ENCODE measurements around the gene RGS9.
"Not testable (repeated sequence)": the region's sequence is repeated elsewhere in the genome, so short reads cannot be mapped to it uniquely, and the experiment has no call there.

The RGS9 gene

DNA sequence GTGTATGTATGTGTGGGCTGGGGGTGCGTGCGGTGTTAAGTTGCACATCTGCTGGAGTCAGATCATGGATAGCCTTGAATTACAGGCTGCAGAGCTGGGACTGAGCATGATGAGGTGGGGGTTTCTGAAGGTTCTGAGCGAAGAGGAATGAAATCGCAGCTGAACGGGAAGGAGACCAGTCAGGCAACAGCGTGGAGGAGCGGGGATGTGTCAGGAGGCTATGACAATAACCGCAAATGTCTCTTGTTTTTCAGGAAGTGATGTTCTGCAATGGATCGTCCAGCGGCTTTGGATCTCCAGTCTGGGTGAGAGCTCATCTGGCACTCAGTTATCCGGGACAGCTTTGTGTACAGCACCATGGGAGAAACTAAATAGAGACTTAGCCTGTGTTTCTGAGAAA, 20.9 kb downstream of the RGS9 start:
- no peak for DNase-seq

- no peak for DNase-seq
Measured at GRCh38 chr17:65158622-65159021, 21.5 kb downstream of the RGS9 start.

GRCh38 chr17:65160516-65160915, 23.3 kb downstream of the RGS9 start:
- DNase-seq, result no peak

DNA sequence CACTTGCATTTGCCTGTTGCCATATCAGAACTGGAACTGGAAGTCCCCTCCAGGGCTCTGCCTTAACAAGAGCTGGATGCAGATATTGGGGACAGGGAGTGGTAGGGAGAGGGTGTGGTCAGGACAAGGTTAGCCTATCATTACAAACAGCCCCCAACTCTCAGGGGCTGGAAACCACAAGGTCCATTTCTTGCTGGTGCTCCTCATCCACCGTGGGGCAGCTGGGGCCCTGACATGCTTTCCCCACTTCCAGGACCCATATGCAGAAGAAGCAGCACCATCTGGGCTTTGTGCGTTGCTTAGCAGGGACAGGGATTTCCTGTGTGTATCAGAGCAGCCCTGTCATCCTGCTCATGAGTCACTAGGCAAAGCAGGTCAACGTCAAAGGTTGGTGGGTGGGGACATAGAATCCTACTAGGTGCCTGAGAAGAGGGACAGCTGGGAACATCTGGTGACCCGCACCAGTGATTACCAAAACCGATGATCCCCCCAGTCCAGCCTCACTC, 26.9 kb downstream of the RGS9 start:
- DNase-seq, result peak; percentile 42

DNA sequence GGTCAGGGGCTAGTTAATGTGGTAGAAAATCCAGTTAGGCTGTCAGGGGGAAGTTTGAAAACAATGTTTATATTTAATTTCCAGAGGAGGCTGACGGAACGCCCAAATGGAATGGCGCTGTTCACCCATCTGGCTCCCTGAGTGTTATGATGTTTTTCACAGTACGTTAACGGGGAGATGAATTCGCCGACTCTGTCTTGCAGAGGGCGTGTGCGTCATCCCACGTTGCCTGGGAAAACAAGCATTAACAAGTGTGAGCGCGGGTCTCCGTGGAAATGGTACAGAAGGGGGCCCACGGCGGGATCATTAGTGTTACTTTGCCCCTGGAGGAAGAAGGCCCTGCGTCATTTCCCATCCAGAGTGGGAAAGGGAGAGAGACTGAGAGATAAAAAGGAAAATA, 29.6 kb downstream of the RGS9 start:
- no peak for DNase-seq

GRCh38 chr17:65167566-65167965, 30.4 kb downstream of the RGS9 start:
- DNase-seq, result no peak

- DNase-seq, result no peak
Measured at GRCh38 chr17:65169691-65170090, 32.5 kb downstream of the RGS9 start.

GRCh38 chr17:65170839-65171238, 33.7 kb downstream of the RGS9 start:
- DNase-seq, result no peak

DNA sequence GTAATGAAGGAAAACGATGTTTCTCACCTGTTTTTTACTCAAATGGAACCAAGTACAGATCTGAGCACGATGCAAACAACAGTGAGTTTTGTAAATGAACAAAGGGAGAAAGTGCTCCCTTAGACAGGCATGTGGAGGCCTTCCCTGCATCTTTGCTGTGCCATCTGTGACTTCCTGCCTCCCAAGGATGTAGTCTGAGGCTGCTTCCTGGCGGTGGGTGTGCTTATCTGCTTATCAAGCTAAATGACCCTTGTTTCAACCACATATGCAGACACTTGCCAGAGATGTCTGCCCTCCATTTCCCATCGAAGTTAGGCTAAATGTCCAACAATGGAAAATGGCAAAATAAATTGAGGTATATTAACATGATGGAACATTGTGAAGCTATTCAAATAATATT, 34.6 kb downstream of the RGS9 start:
- DNase-seq, result no peak

DNA sequence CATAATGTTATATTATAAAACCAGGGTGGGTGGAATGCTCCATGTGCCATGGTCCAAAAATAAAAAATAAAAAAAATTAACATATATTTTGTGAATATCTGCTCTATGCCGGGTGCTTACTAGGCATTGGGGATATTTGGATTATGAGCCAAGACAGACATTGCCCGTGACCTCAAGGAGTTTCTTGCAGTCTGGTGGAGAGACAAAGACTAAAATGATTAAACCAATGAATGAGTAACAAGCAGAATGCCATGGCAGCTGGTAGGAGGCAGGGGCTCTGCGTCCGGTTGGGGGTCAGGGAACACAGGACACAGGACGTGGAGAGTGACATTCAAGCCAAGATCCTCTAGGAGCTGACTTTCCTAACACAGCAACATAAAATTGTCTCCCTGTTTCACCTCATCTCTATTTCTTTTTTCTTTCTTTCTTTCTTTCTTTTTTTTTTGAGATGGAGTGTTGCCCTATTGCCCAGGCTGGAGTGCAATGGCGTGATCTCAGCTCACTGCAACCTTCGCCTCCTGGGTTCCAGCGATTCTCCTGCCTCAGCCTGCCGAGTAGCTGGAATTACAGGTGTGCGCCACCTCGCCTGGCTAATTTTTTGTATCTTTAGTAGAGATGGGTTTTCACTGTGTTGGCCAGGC, 35.4 kb downstream of the RGS9 start:
- no peak for DNase-seq

DNA sequence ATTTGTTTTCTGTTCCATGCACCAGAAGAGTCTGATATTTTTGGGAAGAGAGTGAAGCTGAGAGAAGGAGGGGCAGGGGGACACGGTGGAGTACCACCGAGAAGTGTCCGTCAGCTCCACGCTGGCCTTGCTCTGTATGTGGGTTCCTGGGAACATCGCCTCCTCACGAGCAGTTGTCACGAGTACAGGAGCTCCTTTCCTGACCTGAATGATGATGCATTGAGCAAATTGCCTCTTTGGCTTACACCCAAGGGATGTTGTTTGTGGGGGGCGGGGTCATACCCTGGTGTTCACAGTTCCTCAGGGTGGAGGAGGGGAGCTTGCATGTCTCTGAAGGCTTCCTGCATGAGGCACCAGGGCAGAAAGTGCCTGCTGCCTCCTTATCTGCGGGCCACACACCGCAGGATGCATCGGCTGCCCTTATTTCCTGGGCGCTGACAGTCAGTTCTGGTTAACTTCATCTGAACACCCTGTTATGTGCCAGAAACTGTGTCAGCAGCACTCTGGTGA, 36.2 kb downstream of the RGS9 start:
- DNase-seq, result peak; percentile 52

GRCh38 chr17:65173976-65174683, 37.0 kb downstream of the RGS9 start:
- no peak for DNase-seq

- DNase-seq, result no peak
Measured at GRCh38 chr17:65174974-65175373, 37.8 kb downstream of the RGS9 start.

GRCh38 chr17:65175952-65176351, 38.8 kb downstream of the RGS9 start:
- no peak for DNase-seq

GRCh38 chr17:65176646-65177409, 39.7 kb downstream of the RGS9 start:
- no peak for DNase-seq

DNA sequence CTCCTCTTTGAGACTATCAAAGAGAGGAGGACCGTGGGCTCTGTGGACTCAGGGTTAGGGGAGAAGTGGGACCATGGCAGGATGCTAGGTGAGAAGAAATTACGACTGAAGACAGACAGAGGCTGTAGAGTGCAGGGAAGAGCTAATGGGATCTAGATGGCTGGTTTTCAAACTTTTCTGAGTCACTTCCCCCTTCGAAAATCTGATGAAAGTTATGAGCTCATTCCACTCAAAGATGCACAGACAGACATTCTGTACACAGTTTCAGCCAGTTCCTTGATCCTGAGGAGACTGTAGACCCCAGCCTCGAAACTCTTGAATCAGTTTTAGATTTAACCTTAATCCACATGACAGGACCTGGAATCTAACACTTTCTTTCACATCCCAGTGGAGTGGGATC, 40.7 kb downstream of the RGS9 start:
- DNase-seq, result no peak

DNA sequence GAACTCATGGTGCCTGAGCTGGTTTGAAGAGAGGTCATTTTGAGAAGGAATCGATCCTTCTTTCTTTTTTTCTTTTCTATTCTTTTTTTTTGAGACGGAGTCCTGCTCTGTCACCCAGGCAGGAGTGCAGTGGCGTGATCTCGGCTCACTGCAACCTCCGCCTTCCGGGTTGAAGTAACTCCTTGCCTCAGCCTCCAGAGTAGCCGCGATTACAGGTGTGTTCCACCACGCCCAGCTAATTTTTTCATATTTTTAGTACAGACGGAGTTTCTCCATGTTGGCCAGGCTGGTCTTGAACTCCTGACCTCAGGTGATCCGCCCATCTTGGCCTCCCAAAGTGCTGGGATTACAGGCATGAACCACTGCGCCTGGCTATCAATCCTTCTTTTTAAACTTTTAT, 43.1 kb downstream of the RGS9 start:
- DNase-seq, result not testable (repeated sequence)

DNA sequence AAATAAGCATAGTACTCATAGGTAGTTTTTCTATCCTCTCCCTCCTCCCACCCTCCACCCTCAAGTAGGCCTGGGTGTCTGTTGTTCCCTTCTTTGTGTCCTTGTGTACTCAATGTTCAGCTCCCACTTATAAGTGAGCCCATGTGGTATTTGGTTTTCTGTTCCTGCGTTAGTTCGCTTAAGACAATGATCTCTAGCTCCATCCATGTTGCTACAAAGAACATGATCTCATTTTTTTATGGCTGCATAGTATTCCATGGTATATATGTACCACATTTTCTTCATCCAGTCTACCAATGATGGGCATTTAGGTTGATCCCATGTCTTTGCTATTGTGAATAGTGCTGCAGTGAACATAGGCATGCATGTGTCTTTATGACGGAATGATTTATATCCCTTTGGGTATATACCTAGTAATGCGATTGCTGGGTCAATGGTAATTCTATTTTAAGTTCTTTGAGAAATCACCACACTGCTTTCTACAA, 43.6 kb downstream of the RGS9 start:
- DNase-seq, result not testable (repeated sequence)

GRCh38 chr17:65181237-65182061, 44.3 kb downstream of the RGS9 start:
- no peak for DNase-seq

- DNase-seq, result no peak
Measured at GRCh38 chr17:65182233-65182632, 45.1 kb downstream of the RGS9 start.

GRCh38 chr17:65183736-65184135, 46.6 kb downstream of the RGS9 start:
- no peak for DNase-seq

DNA sequence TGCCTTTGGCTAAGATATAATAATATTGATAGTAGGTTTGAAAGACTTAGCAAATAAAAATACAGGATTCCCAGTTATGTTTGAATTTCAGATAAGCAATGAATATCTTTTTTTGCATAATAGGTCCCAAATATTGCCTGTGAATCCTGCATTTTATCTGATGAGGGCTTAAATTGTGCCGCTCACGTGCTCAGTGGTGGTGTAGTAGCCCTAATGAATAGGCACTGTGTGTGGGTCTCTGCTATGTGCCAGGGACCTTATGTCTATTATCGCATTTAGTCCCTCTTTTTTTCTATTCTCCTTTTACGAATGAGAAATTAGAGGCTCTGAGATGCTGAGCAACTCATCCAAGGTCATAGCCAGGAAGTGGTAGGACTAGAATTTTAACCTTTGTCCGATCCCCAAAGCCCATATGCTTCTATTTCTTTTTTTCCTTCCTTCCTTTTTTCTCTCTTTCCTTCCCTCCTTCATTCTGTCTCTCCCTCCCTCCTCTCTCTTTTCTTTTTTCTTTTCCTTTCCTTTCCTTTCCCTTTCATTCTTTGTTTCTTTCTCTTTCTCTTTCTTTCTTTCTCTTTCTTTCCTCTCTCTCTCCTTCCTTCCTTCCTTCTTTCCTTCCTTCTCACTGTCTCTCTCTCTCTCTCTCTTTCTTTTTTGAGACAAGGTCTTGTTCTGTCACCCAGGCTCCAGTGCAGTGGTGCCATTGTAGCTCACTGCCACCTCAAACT, 47.2 kb downstream of the RGS9 start:
- DNase-seq, result no peak

Measured in activated CD8-positive, alpha-beta memory T cell treated with anti-CD3 and anti-CD28 coated beads, Interleukin-2, amount 50 U/mL, for 4 hours (primary cell).